Adipose tissue (tissue), 3 donors: ENCODE results near the gene SMIM10L1. TPM values are rescaled to one million over a fixed set of nuclear protein-coding genes. Genes with fewer than 3 reads are reported as not detected.

Source experiments
- H3K27ac ChIP-seq: one replicate; pipeline ENCODE4 v1.5.1; 2013; ENCODE audit warnings: low read depth, low read length
- whole genome bisulfite sequencing, 3 donors: extraction: QIAGEN DNeasy Blood & Tissue Kit; methylation state at CpG; one replicate each; pipeline ENCODE4 v1.1.7; 2013; 5-methylcytosine and 5-hydroxymethylcytosine counted together
- polyA plus RNA-seq, 3 donors: library from polyadenylated mRNA; stranded (reverse); fragments of 200-250 nt; gene quantifications; one replicate each; pipeline ENCODE4 v1.2.3, GENCODE V29; 2013
- donor health status: healthy with polysubstance abuse.
- donor health status: Bipolar disorder and iron deficiency.
- donor health status: healthy.

SMIM10L1 gene
- polyA plus RNA-seq, 3 donors = 2.8 to 10.3 (median 6.6) TPM

- WGBS, 3 donors = 94 to 98% (median 95%) methylated on average over 2 of the region's 2 CpGs
Observed at GRCh38 chr12:11174022-11174421, 3.0 kb downstream of the SMIM10L1 start.

GRCh38 chr12:11178250-11178649 is 7.3 kb downstream of the SMIM10L1 start:
- WGBS, 3 donors = 94 to 100% (median 100%) methylated on average over 1 of the region's 1 CpG
- no peak overlapping the region for H3K27ac ChIP-seq

More at GRCh38 chr12:11174022-11174421, 3.0 kb downstream of the SMIM10L1 start:
- no peak overlapping the region for H3K27ac ChIP-seq

DNA sequence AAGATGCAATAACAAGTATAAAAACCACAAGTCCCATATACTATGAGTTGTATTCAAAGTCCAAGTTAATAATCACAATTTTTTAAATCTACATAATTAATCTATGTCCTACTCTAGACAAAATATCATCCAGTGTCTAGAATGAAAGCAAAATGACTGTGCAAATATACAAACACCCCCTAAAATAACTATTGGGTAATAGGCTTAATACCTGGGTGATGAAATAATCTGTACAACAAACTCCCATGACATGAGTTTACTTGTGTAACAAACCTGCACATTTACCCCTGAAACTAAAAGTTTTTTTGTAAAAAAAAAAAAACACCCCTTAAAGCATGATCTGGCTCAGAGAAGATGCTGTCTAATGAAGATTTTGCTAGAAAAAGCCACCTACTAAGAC is 11.5 kb downstream of the SMIM10L1 start:
- no peak overlapping the region for H3K27ac ChIP-seq

GRCh38 chr12:11183011-11183410 is 12.0 kb downstream of the SMIM10L1 start:
- H3K27ac ChIP-seq = no peak overlapping the region

- H3K27ac ChIP-seq = no peak within 1 kb of the TSS
- WGBS, 3 donors = 52 to 63% (median 62%) methylated on average over 2 of the region's 2 CpGs
Observed at GRCh38 chr12:11186837-11187236, 15.8 kb downstream of the SMIM10L1 start, which contains the start of gene TAS2R42. TSS of gene TAS2R42 (minus strand) at chr12:11186937. CDS start at chr12:11186937, 0 bp downstream.

DNA sequence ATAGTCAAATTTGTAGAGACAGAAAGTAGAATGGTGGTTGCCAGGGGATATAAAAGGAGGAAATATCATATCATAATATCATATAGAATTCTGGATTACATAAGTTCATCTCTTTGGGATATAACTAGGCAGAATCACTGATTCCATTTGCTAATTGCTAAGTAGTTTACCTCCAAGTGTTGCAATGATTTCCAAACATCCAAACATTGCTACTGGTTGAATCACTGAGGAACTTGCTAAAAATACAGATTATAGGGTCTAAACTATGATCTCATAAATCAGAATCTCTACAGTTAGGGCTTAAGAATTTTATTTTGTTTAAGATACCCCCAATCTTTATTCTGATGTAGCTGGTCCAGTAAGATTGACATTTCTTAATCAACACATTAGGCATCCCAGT is 31.8 kb downstream of the SMIM10L1 start:
- H3K27ac ChIP-seq = no peak overlapping the region

GRCh38 chr12:11204173-11204572 is 33.2 kb downstream of the SMIM10L1 start:
- no peak overlapping the region for H3K27ac ChIP-seq
- WGBS, 3 donors = 91 to 96% (median 92%) methylated on average over 3 of the region's 3 CpGs

DNA sequence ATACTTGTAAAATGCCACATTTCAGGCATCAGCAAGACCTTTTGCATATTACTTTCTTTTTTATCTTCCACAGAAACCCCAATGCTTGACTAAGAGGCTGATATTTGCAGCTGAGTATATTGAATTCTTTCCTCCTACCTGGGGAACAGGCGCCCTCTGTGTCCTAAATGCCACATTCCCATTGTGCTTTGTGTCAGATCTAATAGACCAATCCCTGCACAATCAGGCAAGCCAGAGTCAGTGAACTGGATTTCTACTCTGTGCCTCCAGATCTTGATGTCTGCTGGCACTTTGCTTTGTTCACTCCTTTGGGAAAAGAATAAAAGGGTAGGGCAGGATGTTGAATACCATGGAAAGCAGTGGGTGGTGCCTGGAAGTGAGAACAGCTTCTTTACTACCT is 38.1 kb downstream of the SMIM10L1 start:
- WGBS, 3 donors = 80 to 85% (median 82%) methylated on average over 1 of the region's 1 CpG
- no peak overlapping the region for H3K27ac ChIP-seq

Other genes with a start within 250 kb of the SMIM10L1 start
- gene PRH2, start 242.0 kb upstream of the SMIM10L1 start, polyA plus RNA-seq = not detected
- under 1 TPM in 2 of 3 donors, not detected in 1; 0.28 to 0.46 TPM for gene TAS2R14, start 231.9 kb upstream of the SMIM10L1 start, polyA plus RNA-seq
- gene TAS2R50, start 184.3 kb upstream of the SMIM10L1 start, polyA plus RNA-seq = under 1 TPM in 2 of 3 donors, not detected in 1; 0.06 to 0.67 TPM
- gene TAS2R20, start 172.9 kb upstream of the SMIM10L1 start, polyA plus RNA-seq = under 1 TPM in 2 of 3 donors, not detected in 1; 0.09 to 0.28 TPM
- under 1 TPM in 1 of 3 donors, not detected in 2; 0.14 TPM for gene TAS2R19, start 148.6 kb upstream of the SMIM10L1 start, polyA plus RNA-seq
- gene TAS2R31, start 139.8 kb upstream of the SMIM10L1 start, polyA plus RNA-seq = under 1 TPM; 0.06 to 0.67 (median 0.12) TPM
- not detected for gene TAS2R46, start 108.9 kb upstream of the SMIM10L1 start, polyA plus RNA-seq
- not detected for gene TAS2R43, start 78.9 kb upstream of the SMIM10L1 start, polyA plus RNA-seq
- under 1 TPM in 1 of 3 donors, not detected in 2; 0.03 TPM for gene TAS2R30, start 36.5 kb upstream of the SMIM10L1 start, polyA plus RNA-seq
- gene TAS2R42, start 15.7 kb downstream of the SMIM10L1 start, polyA plus RNA-seq = not detected
- gene PRB3, start 98.5 kb downstream of the SMIM10L1 start, polyA plus RNA-seq = not detected
- gene PRB4, start 139.2 kb downstream of the SMIM10L1 start, polyA plus RNA-seq = not detected
- gene PRB2, start 224.4 kb downstream of the SMIM10L1 start, polyA plus RNA-seq = not detected